GM19397 (cell line): ENCODE data around the gene DHX36.
A peak's percentile ranks its signal among the peaks of the same experiment; 100 is the strongest.

Experiments used
- ATAC-seq: cut with Tn5 transposase; IDR thresholded peaks from one replicate; pipeline ENCODE4 v1.9.1; 2021; ENCODE audit warnings: mild to moderate bottlenecking, moderate library complexity; ENCODE audit not compliant: unreplicated experiment

DHX36 gene

DNA sequence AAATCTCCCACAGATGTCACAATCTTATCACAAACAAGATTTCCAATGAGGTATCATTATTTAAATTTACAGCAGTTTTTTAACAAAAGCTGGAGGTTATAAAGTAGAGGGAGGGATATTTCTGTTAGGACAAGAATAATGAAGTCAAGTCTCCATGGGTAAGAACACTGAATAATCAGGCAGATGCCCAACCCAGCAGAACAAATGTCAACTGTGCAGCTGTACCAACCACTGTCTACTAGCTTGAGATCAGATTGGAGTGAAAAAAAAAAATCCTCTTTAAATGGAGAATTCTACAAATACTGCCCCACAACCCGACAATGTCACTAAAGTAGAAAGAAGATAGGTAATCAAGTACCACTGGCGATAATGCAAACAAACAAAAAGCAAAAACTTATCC, 30.3 kb downstream of the DHX36 start:
- ATAC-seq = no peak

DNA sequence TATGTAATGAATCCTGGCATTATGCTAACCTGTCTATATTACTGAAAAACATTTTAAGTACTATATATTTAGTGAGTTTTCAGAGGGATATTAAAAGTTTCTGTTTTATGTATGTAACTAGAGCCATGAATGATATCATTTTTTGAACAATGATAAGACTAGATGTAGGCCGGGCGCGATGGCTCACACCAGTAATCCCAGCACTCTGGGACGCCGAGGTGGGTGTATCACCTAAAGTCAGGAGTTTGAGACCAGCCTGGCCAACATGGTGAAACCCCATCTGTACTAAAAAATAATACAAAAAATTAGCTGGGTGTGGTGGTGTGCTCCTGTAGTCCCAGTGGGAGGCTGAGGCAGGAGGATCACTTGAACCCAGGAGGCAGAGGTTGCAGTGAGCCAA, 34.1 kb downstream of the DHX36 start:
- no peak for ATAC-seq

DNA sequence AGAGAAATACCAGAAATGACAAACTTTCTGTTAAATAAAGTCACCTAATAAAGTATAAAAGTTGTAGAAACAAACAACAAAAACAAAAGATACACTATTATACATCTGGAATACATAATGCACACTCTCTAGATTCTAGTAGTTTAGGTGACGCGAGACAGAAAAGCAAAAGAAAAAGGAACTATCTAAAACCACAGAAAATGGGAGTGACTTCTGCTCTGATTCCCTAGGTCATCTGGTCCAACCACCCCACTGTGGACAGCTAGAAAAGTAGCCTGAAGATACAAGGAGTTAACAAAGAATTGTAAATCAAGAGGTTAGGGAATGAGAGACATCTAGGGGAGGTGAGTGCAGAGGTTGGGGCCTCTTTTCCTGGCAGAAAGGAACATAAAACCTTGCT, 39.1 kb downstream of the DHX36 start:
- ATAC-seq = no peak

DNA sequence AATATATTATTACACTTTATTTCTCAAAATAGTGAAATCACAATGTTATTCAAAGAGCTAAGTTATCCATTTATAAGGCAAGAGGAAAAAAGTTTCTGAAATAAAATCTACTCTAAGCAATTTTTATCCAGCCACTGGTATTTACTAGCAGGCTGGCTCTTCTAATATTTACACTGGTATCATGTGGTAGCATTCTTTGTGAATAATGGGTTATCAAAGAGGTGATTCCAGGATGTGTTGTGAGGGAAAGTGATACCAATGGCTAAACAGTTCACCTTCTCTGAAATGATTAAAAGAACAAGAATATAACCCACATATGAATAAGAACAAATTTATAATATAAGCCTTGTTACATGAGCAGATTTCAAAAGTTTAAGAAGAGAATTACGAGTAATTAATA, 44.1 kb downstream of the DHX36 start:
- ATAC-seq = no peak

- no peak for ATAC-seq
Measured at GRCh38 chr3:154275965-154276364, 48.3 kb downstream of the DHX36 start.

GRCh38 chr3:154275292-154275691, 49.0 kb downstream of the DHX36 start:
- no peak for ATAC-seq

GRCh38 chr3:154274348-154274747, 49.9 kb downstream of the DHX36 start:
- ATAC-seq = no peak

DNA sequence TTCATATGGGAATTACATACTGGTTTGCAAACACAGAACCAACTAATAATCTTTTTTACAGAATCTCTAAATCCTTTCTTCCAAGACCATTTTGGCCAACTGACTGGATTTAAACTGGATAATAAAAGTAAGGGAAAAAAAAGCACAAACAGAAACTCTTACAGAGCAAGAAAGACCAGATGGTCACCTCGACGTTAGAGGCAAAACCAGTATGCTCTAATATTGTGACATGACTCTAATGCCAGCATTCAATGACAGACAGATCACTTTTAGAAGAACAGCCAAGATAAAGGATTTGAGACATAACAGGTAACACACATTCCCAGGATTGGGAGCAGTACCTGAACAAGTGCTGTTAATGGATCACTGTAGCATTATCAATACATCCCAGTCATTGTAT, 50.9 kb downstream of the DHX36 start:
- ATAC-seq = no peak

DNA sequence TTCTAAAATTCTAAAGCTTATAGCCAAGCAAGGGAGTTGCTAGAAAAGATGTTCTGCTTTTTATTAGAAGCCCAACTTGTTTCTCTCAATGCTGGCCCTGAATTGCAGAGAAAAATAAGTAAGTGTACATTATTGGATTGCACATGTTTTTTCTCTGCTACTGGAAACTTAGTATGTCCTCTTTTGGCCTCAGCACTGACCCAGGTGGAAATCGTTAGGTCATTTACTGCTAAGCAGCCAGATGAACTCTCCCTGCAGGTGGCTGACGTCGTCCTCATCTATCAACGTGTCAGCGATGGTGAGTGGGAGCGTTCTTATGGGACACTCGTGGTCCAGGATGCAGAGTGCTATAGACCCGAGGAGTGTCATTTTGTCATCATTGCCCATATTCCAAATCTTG, 69.8 kb downstream of the DHX36 start:
- no peak for ATAC-seq

DNA sequence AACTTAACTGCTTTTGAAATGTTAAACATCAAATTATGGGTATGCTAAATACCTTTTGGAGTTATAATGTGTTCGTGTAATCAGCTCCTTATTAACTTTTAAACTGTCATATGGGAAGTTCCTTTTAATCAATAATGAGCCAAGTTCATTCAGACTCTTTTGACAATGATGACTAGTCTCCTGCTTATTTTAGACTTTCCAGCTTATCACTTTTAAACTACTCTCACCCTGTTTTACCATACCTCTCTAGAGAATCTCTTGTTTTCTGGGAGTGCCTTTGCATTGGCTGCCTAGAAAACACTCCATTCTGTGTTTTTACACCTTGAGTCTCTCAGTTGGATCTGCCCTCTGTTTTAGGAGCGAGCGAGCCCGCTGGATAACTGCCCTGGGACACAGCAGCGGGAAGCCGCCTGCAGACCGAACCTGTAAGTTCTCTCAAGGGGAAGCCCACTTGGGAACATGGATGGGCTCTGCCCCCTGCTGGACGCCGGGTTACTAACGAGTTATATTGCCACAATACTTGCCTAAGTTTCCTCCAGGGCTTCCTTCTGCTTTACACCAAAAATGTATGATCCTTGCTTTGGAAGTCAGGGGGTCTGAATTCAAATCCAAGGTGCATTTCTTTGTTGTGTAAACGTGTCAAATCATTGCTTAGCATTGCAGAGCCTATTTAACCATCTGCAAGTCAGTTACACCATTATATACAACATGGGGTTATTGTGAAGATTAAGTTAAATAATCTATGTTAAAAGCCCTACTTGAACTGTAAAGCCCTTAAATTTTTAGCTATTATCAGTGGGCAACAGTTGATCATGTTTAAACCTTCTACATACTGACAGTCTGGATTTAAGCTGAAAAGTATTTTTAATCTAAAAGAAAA, 71.3 kb downstream of the DHX36 start:
- ATAC-seq = peak; percentile 89

GRCh38 chr3:154251610-154252009, 72.7 kb downstream of the DHX36 start:
- ATAC-seq = no peak

DNA sequence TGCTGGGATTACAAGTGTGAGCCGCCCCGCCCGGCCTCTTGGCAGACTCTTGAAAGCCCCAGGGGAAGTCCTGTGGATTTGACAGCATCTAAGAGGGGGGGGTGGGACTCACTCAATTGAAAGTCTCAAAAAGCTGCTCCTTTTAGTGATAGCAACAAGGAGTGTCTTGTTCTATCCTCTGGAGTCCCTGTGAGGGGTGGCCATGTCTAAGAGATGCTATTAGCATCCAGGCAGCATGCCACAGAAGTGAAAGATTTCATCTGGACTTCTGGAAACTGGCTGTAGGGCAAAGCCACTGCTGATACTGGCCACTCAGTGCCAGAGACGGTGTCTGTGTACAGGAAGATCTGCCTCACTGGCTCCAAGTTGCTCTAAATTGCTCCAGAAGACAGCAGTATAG, 74.0 kb downstream of the DHX36 start:
- no peak for ATAC-seq

DNA sequence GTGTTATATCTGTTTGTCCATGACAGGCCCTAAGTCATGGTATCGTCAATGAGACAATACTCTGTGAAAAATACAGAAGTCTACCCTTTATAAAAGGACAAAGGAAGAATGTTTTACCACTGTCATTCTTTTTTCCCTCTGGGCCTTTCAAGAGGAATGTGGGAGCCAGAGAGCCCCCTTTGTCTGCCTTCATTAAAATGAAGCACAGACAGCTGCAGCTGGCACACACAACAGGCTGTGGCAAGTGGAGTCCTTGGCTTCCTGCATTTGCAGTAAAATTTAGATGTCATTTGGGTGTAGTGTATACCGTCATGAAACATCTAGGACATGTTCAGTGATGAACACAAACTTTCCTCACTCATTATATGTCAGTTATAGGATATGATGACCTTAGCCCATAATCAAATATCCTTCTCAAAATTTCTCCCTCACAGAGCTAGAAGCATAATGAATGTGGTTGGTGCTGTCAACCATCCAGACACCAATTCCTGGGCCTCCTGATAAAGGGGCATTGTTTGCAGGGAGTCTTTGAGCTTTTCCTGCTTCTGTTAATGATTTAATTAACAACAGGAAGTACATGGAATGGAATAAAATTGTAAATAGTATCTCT, 76.4 kb downstream of the DHX36 start:
- ATAC-seq = no peak

DNA sequence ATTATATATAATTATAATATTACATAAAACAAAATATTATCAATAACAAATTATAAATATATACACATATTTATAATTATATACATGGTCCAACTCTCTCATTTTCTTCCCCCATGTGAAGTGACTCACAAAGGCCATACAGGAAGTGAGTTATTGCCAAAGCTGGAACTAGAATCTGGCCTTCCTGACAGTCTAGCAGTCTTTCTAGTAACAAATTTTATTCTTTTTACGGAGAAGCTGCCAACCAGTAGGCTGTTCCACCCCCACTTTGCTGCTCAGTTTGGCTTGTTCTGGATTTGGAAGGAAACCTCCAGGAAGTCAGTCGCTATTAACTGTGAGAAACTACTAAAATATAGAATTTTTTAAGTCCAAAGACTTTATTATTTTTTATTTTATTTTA, 79.6 kb downstream of the DHX36 start:
- no peak for ATAC-seq

GRCh38 chr3:154243353-154243752, 80.9 kb downstream of the DHX36 start:
- ATAC-seq = no peak

- no peak for ATAC-seq
Measured at GRCh38 chr3:154242766-154243165, 81.5 kb downstream of the DHX36 start.

- ATAC-seq = no peak
Measured at GRCh38 chr3:154241496-154241895, 82.8 kb downstream of the DHX36 start.

DNA sequence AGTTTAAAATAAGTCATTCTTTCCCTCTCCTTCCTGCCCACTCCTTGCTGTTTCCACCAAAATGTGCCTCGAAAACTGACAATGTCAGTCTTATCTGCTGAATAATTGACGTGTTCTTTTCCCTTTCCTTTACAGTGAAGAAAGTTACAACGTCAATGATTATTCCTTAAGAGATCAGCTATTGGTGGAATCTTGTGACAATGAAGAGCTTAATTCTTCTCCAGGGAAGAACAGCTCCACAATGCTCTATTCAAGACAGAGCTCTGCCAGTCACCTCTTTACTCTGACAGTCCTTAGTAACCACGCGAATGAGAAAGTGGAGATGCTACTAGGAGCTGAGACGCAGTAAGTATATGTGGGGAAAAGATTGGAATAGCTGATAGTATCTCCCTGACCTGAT, 84.1 kb downstream of the DHX36 start:
- ATAC-seq = no peak

DNA sequence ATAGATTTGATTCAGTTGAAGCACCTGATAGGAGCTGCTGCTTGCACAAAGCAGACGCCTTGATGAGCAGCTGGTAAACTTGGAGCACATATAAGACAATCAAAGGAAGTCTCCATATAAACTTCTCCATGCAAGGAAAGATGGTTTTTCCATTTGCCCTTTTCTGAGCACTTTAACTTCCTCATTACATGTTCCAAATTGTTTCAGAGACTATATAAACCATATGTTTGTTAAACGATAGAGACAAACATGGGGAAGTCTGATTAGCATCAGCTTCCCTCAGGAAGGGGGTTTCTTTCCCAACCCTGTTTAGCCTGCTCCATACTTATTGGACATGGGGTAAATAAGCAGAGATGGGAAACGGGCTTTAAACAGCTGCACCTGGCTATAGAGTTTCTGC, 88.0 kb downstream of the DHX36 start:
- ATAC-seq = no peak

DNA sequence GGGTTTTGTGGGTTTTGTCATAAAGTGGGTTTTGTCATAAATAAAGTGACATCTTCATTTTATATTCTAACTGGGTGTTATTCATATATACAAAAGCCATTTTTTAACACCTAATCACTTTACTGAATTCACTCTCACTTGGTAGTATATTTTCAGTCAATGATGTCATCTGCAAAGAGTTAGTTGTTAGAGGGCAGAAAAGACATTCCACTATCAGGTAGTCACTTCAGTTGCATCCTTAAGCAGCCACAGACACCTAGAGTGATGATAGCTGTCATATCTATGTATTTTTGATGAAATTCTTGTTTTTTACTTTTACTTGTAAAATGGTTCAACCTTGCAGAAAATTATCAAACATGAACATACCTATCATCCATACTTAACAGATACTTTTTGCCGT, 89.0 kb downstream of the DHX36 start:
- ATAC-seq = no peak

DNA sequence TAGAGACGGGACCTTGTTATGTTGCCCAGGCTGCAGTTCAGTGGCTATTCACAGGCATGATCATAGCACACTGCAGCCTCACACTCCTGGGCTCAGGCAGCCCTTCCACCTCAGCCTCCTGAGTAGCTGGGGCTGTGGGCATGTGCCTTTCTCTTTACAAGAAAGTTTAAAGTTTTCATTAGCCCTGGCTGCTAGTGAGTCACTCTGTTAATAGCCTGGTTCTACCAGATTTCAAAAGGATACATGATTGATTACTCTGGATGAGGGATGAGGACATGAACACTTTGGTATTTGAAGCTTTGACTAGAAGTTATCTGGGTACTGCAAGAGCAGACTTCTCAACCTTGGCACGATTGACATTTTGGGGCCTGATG, 95.1 kb downstream of the DHX36 start:
- no peak for ATAC-seq

GRCh38 chr3:154228561-154229216, 95.6 kb downstream of the DHX36 start:
- ATAC-seq = no peak
